G401 (cell line): Measurements from ENCODE around the gene PLA2G6. TPM values are rescaled to one million over a fixed set of nuclear protein-coding genes. Genes with fewer than 3 reads are reported as not detected.
"Not testable (repeated sequence)": the region's sequence is repeated elsewhere in the genome, so short reads cannot be mapped to it uniquely, and the experiment has no call there.

Source experiments
- DNase-seq: peaks from one replicate; pipeline ENCODE4 v3.0.0-alpha.2; 2015; ENCODE audit warnings: low spot score
- in situ Hi-C: cut with HindIII; loops from 2 replicates; pipeline ENCODE4 v1.10.0; 2016; ENCODE audit warnings: low sequenced_read_pairs, mixed read lengths
- total RNA-seq: library from RNA; depleted of rRNA; stranded (reverse); fragments of >200 nt; shearing (Covaris generic); gene quantifications from 2 replicates; pipeline ENCODE4 v1.2.3, GENCODE V29; 2014

PLA2G6 gene
- total RNA-seq, 1 experiment from 2014 or later = 11.4 TPM

GRCh38 chr22:38120359-38121110 is 61.1 kb downstream of the PLA2G6 start:
- DNase-seq = no peak

GRCh38 chr22:38118747-38119146 is 62.9 kb downstream of the PLA2G6 start:
- DNase-seq = not testable (repeated sequence)
- in situ Hi-C loops = loop anchor here (25.0 kb wide), 1 partner anchor 144 kb away; the partner anchor contains the start of gene TMEM184B

More at GRCh38 chr22:38120359-38121110, 61.1 kb downstream of the PLA2G6 start:
- in situ Hi-C loops = loop anchor here (25.0 kb wide), 1 partner anchor 142 kb away; the partner anchor contains the start of gene TMEM184B

- in situ Hi-C loops = loop anchor here (25.0 kb wide), 1 partner anchor 144 kb away; the partner anchor contains the start of gene TMEM184B
- DNase-seq = no peak
Observed at GRCh38 chr22:38118182-38118581, 63.4 kb downstream of the PLA2G6 start.

- in situ Hi-C loops = loop anchor here (25.0 kb wide), 1 partner anchor 145 kb away; the partner anchor contains the start of gene TMEM184B
- not testable (repeated sequence) for DNase-seq
Observed at GRCh38 chr22:38117556-38117955, 64.1 kb downstream of the PLA2G6 start.

- in situ Hi-C loops = loop anchor here (25.0 kb wide), 1 partner anchor 147 kb away; the partner anchor contains the start of gene TMEM184B
Observed at GRCh38 chr22:38115423-38116205, 66.0 kb downstream of the PLA2G6 start.

GRCh38 chr22:38114484-38115398 is 66.9 kb downstream of the PLA2G6 start:
- peak; percentile 86 for DNase-seq
- in situ Hi-C loops = loop anchor here (25.0 kb wide), 1 partner anchor 148 kb away; the partner anchor contains the start of gene TMEM184B

More at GRCh38 chr22:38115423-38116205, 66.0 kb downstream of the PLA2G6 start:
- DNase-seq = peak; percentile 68

- DNase-seq = no peak
- in situ Hi-C loops = loop anchor here (25.0 kb wide), 1 partner anchor 150 kb away; the partner anchor contains the start of gene TMEM184B
Observed at GRCh38 chr22:38112381-38112780, 69.2 kb downstream of the PLA2G6 start.

GRCh38 chr22:38111925-38112355 is 69.7 kb downstream of the PLA2G6 start:
- in situ Hi-C loops = loop anchor here (25.0 kb wide), 1 partner anchor 150 kb away; the partner anchor contains the start of gene TMEM184B
- DNase-seq = no peak

GRCh38 chr22:38110863-38111852 is 70.5 kb downstream of the PLA2G6 start:
- in situ Hi-C loops = loop anchor here (25.0 kb wide), 1 partner anchor 151 kb away; the partner anchor contains the start of gene TMEM184B
- no peak for DNase-seq

GRCh38 chr22:38110008-38110862 is 71.4 kb downstream of the PLA2G6 start, which contains the start of gene BAIAP2L2:
Gene BAIAP2L2 (minus strand): TSS chr22:38110684. CDS start chr22:38110525, 159 bp downstream.
- no peak for DNase-seq
- in situ Hi-C loops = loop anchor here (25.0 kb wide), 1 partner anchor 152 kb away; the partner anchor contains the start of gene TMEM184B

- in situ Hi-C loops = loop anchor here (25.0 kb wide), 1 partner anchor 153 kb away; the partner anchor contains the start of gene TMEM184B
- DNase-seq = no peak
Observed at GRCh38 chr22:38109371-38110001, 72.1 kb downstream of the PLA2G6 start.

- DNase-seq = no peak
- in situ Hi-C loops = loop anchor here (25.0 kb wide), 1 partner anchor 154 kb away; the partner anchor contains the start of gene TMEM184B
Observed at GRCh38 chr22:38108561-38109319, 72.9 kb downstream of the PLA2G6 start.

GRCh38 chr22:38107692-38108515 is 73.7 kb downstream of the PLA2G6 start:
- in situ Hi-C loops = loop anchor here (25.0 kb wide), 1 partner anchor 154 kb away; the partner anchor contains the start of gene TMEM184B
- DNase-seq = peak; percentile 40
